ENCODE results near the gene SLC35C1.

SLC35C1 gene

GRCh38 chr11:45804761-45805304 is at the start of gene SLC35C1:
Gene SLC35C1 (plus strand): TSS chr11:45805149. CDS start chr11:45805802, 653 bp downstream.
- peak; percentile 81 for DNase-seq

GRCh38 chr11:45755281-45755859 is 49.6 kb upstream of the SLC35C1 start:
- DNase-seq, result no peak

GRCh38 chr11:45756384-45757010 is 48.5 kb upstream of the SLC35C1 start:
- no peak for DNase-seq

- no peak for DNase-seq
These were observed 47.3 kb upstream of the SLC35C1 start for GRCh38 chr11:45757672-45758071.

GRCh38 chr11:45761659-45762058 is 43.3 kb upstream of the SLC35C1 start:
- no peak for DNase-seq

GRCh38 chr11:45765107-45765668 is 39.8 kb upstream of the SLC35C1 start:
- DNase-seq, result no peak

GRCh38 chr11:45765836-45766235 is 39.1 kb upstream of the SLC35C1 start:
- DNase-seq, result no peak

- DNase-seq, result no peak
These were observed 38.5 kb upstream of the SLC35C1 start for GRCh38 chr11:45766469-45766868.

GRCh38 chr11:45768486-45768885 is 36.5 kb upstream of the SLC35C1 start:
- no peak for DNase-seq

GRCh38 chr11:45769960-45770359 is 35.0 kb upstream of the SLC35C1 start:
- DNase-seq, result no peak

- no peak for DNase-seq
These were observed 33.8 kb upstream of the SLC35C1 start for GRCh38 chr11:45771193-45771565.

GRCh38 chr11:45771566-45772448 is 33.1 kb upstream of the SLC35C1 start:
- DNase-seq, result peak; percentile 38

- no peak for DNase-seq
These were observed 32.5 kb upstream of the SLC35C1 start for GRCh38 chr11:45772449-45772774.

- no peak for DNase-seq
These were observed 31.8 kb upstream of the SLC35C1 start for GRCh38 chr11:45772986-45773785.

- no peak for DNase-seq
These were observed 30.9 kb upstream of the SLC35C1 start for GRCh38 chr11:45773786-45774655.

GRCh38 chr11:45774786-45775185 is 30.2 kb upstream of the SLC35C1 start:
- DNase-seq, result no peak

- no peak for DNase-seq
These were observed 27.6 kb upstream of the SLC35C1 start for GRCh38 chr11:45777127-45777969.

GRCh38 chr11:45778341-45778740 is 26.6 kb upstream of the SLC35C1 start:
- DNase-seq, result no peak

GRCh38 chr11:45779602-45780001 is 25.3 kb upstream of the SLC35C1 start:
- DNase-seq, result no peak

GRCh38 chr11:45786272-45786671 is 18.7 kb upstream of the SLC35C1 start:
- no peak for DNase-seq

GRCh38 chr11:45788887-45789286 is 16.1 kb upstream of the SLC35C1 start:
- DNase-seq, result no peak
